Measurements from ENCODE around the gene ARHGAP6.
"Not testable (repeated sequence)": the region's sequence is repeated elsewhere in the genome, so short reads cannot be mapped to it uniquely, and the experiment has no call there.

ARHGAP6 gene

DNA sequence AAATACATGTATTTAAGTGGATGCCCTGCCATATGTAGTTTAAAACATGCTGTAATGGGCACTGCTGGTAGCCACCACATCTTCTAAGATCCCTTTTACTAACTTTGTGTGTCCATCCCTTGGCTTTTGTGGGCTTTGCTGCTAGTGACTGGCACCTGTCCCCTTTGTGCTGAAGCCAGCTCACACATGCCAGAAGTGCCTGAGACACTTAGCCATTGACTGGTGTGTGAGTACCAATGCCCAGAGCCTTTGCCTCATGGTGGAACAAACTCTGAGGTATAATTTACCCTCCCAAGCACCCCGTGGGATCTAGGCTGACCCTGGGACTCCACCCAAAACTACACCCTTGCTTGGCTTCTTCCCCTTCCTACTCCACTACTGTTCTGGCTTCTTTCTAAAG lies 33.0 kb downstream of the ARHGAP6 start:
- DNase-seq (ENCODE audit: insufficient read length) = no peak
- FAIRE-seq = no peak
- no peak for TF ChIP-seq POLR2AphosphoS5 (IDR thresholded peaks at IDR 0.05; ENCODE audit: low read depth, low read length)

DNA sequence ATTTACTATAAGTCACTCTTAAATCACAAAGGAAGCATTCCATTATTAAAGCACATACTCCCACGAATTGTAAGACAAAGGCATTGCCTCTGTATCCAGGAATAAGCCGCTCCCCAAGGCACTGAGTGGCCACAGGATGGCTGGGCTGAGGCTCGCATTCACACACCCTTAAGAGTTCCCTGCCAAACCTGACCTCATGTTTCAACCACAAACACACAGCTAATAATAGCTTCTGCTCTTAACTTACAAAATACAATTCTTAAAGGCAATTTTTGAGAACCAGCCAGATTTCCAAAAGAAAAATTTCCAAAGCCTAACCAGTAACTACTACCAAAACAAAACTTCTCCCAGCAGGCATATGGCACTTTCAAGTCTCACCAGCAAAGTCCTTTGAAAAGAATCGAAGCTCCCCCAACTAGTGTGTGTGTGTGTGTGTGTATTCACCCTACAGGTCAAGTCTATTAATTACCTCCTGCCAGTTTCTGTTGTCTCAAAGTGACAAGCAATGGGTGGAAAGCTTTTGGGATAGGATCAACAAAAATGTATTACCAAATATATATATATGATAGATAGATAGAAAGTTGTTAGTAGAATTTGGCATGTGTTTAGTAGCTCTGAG lies 36.0 kb downstream of the ARHGAP6 start:
- no peak for DNase-seq (ENCODE audit: insufficient read length)

DNA sequence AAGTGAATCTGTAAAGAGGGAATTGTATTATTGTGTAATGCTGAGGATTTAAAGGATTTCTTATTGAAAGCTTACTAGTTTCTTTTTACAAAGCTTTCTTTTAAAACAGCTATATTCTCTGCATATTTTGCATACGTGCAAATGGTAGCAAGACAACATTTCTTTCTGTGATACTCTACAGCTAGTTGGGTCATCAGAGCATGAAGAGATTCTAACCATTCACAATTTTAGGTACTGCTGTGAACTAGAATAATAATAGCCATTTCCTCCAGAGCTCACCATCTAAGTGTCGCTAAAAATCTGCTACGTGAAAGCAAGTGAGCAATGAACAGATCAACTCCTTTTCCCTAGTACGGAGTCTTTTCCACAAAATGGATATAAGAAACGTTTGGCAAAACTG lies 37.3 kb downstream of the ARHGAP6 start:
- FAIRE-seq (peak; percentile 46), DNase-seq (ENCODE audit: insufficient read length) (no peak)
- TF ChIP-seq POLR2AphosphoS5 (IDR thresholded peaks at IDR 0.05; ENCODE audit: low read depth, low read length) (no peak), TAF1 (IDR thresholded peaks at IDR 0.05; ENCODE audit: borderline replicate concordance, low read depth, low read length) (no peak), POLR2A (IDR thresholded peaks at IDR 0.05; ENCODE audit: low read depth, low read length) (no peak)

More for the DNA sequence above, 36.0 kb downstream of the ARHGAP6 start:
- peak; percentile 88 for FAIRE-seq
- TF ChIP-seq TAF1 (IDR thresholded peaks at IDR 0.05; ENCODE audit: borderline replicate concordance, low read depth, low read length) (no peak), POLR2A (IDR thresholded peaks at IDR 0.05; ENCODE audit: low read depth, low read length) (no peak), POLR2AphosphoS5 (IDR thresholded peaks at IDR 0.05; ENCODE audit: low read depth, low read length) (no peak)

DNA sequence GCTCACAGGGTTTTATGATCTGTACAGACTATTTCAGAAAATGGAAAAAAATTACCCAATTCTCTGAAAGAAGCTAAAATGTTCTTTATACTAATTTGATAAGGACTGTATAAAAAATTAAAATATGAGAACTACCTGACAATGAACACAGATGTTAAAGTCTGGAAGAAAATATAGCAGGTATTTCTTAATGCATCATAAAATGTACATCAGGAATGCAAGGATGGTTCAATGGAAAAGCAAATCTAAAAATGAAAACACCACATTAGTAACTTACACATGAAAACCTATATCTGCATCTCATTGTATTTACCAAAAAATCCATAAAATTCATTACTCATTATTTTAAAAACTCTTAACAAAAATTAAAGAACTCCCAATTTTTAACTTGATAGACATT lies 39.4 kb downstream of the ARHGAP6 start:
- no peak for DNase-seq (ENCODE audit: insufficient read length)
- TF ChIP-seq POLR2AphosphoS5 (IDR thresholded peaks at IDR 0.05; ENCODE audit: low read depth, low read length) = no peak
- no peak for TF ChIP-seq TAF1 (IDR thresholded peaks at IDR 0.05; ENCODE audit: borderline replicate concordance, low read depth, low read length)
- no peak for TF ChIP-seq POLR2A (IDR thresholded peaks at IDR 0.05; ENCODE audit: low read depth, low read length)
- no peak for FAIRE-seq

DNA sequence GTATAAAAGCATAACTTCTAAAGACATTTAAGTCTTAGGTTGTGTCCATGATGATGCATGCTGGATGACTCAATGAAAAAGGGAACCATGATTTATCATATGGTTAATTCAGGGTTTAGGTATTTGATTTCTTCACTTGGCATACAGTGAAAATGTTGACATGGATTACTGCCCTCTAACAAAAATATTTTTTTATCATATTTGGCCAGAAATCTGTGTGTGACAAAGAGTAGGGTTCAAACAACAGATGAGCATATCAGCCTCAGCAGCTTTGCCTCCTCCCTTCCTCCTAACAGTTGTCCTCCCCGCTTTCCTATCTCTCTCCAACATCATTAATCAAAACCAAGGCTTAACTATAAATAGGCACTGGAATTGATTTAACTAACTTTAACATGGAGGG lies 46.3 kb downstream of the ARHGAP6 start:
- TF ChIP-seq TAF1 (IDR thresholded peaks at IDR 0.05; ENCODE audit: borderline replicate concordance, low read depth, low read length) (no peak), POLR2AphosphoS5 (IDR thresholded peaks at IDR 0.05; ENCODE audit: low read depth, low read length) (no peak), POLR2A (IDR thresholded peaks at IDR 0.05; ENCODE audit: low read depth, low read length) (no peak)
- DNase-seq (ENCODE audit: insufficient read length) = no peak
- FAIRE-seq = no peak

DNA sequence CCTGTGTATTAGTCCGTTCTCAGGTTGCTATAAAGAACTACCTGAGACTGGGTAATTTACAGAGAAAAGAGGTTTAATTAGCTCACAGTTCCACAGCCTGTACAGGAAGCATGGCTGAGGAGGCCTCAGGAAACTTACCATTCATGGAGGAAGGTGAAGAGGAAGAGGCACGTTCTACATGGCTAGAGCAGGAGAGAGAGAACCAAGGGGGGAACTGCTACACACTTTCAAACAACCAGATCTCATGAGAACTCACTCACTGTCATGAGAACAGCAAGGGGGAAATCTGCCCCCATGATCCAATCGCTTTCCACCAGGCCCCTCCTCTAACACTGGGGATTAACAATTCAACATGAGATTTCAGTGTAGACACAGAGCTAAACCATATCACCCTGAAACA lies 51.5 kb downstream of the ARHGAP6 start:
- FAIRE-seq; DNase-seq (ENCODE audit: insufficient read length): not testable (repeated sequence)

DNA sequence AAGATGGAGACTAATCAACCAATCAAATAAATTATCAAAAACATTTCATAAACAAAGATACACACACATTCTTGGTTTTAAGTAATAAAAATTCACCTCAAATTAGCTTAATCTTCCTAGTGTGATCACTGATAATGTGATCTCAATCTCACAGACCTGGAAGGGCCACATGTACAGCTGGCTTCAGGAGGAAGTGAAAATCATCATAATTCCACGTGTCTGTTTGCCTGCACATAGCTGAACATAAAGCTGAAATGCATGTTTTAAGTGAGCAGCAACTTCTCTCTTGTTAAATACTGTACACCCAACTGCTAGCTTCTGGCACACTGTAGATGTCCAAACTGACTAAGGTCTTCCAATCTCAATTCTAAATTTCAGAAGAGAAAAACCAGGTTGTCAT lies 53.8 kb downstream of the ARHGAP6 start:
- DNase-seq (ENCODE audit: insufficient read length) (no peak), FAIRE-seq (peak; percentile 89)
- no peak for TF ChIP-seq TAF1 (IDR thresholded peaks at IDR 0.05; ENCODE audit: borderline replicate concordance, low read depth, low read length)
- no peak for TF ChIP-seq POLR2AphosphoS5 (IDR thresholded peaks at IDR 0.05; ENCODE audit: low read depth, low read length)
- TF ChIP-seq POLR2A (IDR thresholded peaks at IDR 0.05; ENCODE audit: low read depth, low read length) = no peak

DNA sequence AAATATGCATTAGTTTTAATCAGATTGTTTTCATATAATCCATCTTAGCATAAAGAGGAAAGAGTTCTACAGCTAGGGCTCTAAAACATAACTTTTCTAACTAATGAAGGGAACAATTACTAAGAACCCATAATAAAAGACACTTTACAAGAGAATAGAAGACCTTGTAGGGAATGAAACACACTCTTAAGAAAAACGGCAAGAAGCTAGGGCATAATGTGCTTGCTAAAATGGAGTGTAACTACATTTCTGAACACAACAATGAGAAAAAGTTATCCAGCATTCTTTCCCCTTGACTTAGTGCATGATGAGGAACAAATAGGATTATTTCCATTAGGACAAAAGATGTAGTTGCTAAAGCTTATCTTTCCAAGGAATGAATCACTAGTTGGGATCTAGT lies 54.6 kb downstream of the ARHGAP6 start:
- FAIRE-seq = peak; percentile 40
- TF ChIP-seq POLR2AphosphoS5 (IDR thresholded peaks at IDR 0.05; ENCODE audit: low read depth, low read length) = no peak
- no peak for TF ChIP-seq TAF1 (IDR thresholded peaks at IDR 0.05; ENCODE audit: borderline replicate concordance, low read depth, low read length)
- TF ChIP-seq POLR2A (IDR thresholded peaks at IDR 0.05; ENCODE audit: low read depth, low read length) = no peak
- no peak for DNase-seq (ENCODE audit: insufficient read length)

DNA sequence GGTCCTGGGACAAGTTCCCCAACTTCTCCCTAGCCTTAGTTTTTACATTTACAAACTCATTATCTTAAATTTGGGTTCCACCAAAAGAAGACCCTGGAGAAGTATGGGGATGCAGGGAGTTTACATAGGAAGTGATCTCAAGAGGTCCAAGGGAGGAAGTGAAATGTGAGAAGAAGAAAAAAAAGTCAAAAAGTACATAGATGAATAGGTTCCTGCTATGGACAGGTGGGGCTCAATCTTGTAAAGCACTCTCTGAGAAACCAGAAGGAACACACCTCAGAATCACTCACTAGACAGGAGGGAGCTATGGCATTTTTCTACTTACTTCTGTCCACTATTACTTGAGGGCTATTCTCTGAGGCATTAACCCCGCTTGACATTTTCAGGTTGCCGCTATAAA lies 56.6 kb downstream of the ARHGAP6 start:
- TF ChIP-seq POLR2AphosphoS5 (IDR thresholded peaks at IDR 0.05; ENCODE audit: low read depth, low read length) = no peak
- TF ChIP-seq TAF1 (IDR thresholded peaks at IDR 0.05; ENCODE audit: borderline replicate concordance, low read depth, low read length) = no peak
- TF ChIP-seq POLR2A (IDR thresholded peaks at IDR 0.05; ENCODE audit: low read depth, low read length) = no peak
- DNase-seq (ENCODE audit: insufficient read length) (no peak), FAIRE-seq (no peak)

DNA sequence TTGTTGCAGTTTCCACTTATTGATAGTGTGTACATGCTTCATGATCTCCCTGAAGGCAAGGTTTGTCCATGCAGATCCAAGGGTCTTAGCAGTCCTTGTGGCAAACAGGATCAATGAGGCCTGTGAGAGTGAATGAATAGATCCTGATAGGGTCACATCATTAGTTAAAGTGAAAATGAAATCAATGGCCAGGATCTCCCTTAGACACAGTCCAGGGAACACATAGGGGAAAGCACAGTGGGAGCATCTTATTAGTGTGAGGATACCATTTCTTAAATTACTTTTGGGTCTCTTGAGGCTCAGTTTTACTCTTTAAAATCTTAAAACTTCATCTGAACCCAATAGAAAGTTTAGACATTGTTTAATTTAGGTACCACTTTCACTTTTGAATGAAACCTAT lies 59.3 kb downstream of the ARHGAP6 start:
- FAIRE-seq = peak; percentile 82
- no peak for TF ChIP-seq POLR2AphosphoS5 (IDR thresholded peaks at IDR 0.05; ENCODE audit: low read depth, low read length)
- no peak for TF ChIP-seq TAF1 (IDR thresholded peaks at IDR 0.05; ENCODE audit: borderline replicate concordance, low read depth, low read length)
- no peak for TF ChIP-seq POLR2A (IDR thresholded peaks at IDR 0.05; ENCODE audit: low read depth, low read length)
- no peak for DNase-seq (ENCODE audit: insufficient read length)

DNA sequence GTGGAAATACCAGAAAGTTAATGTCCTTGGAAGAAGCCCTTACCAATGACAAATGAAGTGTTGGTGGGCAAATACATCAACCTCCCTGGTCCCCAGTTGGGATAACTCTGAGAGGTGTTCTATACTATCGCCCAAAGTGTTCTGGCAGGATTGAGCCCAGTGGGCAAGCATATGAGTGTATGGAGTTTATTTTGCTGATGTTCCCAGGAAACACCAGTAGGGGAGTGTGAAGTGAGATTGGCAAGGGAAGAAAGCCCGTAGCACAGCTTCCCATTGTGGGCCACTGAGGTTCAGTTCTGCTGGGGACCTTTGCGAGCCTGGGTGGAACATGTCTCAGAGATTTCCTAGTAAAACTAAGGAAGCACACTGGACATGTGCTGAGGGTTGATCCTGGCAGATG lies 65.1 kb downstream of the ARHGAP6 start:
- FAIRE-seq (peak; percentile 14), DNase-seq (ENCODE audit: insufficient read length) (no peak)
- TF ChIP-seq TAF1 (IDR thresholded peaks at IDR 0.05; ENCODE audit: borderline replicate concordance, low read depth, low read length) (no peak), POLR2AphosphoS5 (IDR thresholded peaks at IDR 0.05; ENCODE audit: low read depth, low read length) (no peak), POLR2A (IDR thresholded peaks at IDR 0.05; ENCODE audit: low read depth, low read length) (no peak)

DNA sequence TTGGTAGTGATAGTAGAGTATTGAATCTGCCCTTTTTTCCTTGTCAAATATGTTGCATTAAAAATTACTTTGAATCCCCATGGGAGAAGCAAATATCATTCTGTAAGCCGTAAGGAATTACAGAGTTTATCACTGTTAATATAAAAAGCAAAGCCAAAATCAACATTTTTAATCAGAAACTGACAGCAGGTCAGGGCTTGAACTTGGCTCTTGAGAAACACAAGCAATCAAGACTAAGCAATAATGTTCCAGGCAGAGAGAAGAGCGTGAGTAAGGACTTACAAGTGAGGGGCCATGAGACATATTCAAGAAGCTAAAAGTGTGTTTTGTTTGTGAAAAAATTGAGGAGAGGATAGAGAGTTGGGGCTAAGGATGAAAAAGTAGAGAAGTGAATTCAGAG lies 68.2 kb downstream of the ARHGAP6 start:
- no peak for TF ChIP-seq TAF1 (IDR thresholded peaks at IDR 0.05; ENCODE audit: borderline replicate concordance, low read depth, low read length)
- TF ChIP-seq POLR2A (IDR thresholded peaks at IDR 0.05; ENCODE audit: low read depth, low read length) = no peak
- no peak for TF ChIP-seq POLR2AphosphoS5 (IDR thresholded peaks at IDR 0.05; ENCODE audit: low read depth, low read length)
- DNase-seq (ENCODE audit: insufficient read length) (no peak), FAIRE-seq (no peak)

Data from GM12892 (cell line).